ENCODE data around the gene CTNND2.

The CTNND2 gene

DNA sequence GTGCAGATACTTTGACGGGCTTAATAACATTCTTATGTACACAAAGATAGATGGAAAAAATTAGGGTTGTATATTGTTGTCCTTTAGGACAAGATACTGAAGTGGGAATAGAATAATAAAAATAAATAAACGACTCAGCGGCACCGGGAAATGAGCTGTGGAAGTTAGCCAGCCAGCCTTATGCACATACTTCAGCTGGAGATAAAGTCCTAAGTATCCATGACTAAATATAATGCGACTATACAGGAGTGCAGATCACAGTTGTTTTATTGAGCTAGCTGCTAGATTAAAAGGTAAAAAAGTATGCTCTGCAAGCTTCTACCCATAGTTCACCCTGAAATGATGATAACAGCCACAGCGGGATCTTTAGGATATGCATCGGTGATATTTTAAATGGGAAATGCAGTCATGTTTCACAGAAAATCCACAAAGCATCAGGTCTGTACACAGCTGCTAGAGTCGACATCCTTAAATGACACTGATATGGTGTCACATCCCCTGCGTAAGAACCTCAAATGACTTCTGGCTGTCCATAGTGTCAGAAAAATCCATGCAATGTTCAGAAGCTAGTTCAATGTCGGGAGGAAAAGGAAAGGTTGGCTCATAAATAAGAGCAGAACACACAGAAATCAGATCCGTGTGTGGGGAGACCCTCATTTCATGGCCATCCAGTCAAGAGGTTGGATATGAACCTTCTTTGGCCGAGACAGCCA, 750.4 kb downstream of the CTNND2 start:
- Histone ChIP-seq H3K27me3 (ENCODE audit: insufficient read depth, low read depth, severe bottlenecking) (no peaks in the 10 kb centered on the region), H3K4me3 (ENCODE audit: low read depth, low read length) (no peak overlapping the region)
- TF ChIP-seq, protein P1, sequence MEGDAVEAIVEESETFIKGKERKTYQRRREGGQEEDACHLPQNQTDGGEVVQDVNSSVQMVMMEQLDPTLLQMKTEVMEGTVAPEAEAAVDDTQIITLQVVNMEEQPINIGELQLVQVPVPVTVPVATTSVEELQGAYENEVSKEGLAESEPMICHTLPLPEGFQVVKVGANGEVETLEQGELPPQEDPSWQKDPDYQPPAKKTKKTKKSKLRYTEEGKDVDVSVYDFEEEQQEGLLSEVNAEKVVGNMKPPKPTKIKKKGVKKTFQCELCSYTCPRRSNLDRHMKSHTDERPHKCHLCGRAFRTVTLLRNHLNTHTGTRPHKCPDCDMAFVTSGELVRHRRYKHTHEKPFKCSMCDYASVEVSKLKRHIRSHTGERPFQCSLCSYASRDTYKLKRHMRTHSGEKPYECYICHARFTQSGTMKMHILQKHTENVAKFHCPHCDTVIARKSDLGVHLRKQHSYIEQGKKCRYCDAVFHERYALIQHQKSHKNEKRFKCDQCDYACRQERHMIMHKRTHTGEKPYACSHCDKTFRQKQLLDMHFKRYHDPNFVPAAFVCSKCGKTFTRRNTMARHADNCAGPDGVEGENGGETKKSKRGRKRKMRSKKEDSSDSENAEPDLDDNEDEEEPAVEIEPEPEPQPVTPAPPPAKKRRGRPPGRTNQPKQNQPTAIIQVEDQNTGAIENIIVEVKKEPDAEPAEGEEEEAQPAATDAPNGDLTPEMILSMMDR (IDR thresholded peaks at IDR 0.05; ENCODE audit: low read depth, low read length): no peak

DNA sequence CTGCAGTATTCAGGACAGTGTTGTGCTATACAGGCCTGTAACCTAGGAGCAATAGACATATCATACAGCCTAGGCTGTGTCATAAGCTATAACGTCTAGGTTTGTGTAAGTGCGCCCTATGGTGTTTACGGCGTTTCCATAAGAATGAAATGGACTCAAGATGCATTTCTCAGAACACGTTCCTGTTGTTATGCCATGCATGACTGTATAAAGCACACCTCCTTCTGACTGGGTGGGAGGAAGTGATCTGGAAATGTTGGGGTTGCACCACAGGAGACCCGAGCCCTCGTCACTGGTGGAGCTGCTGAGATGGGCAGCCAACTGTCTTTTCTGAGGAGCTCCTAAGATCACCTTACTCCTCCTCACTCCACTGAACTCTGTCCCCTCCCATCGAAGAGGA, 751.9 kb downstream of the CTNND2 start:
- no peaks in the 10 kb centered on the region; the same call in none of the 2 replicates for H3K36me3 ChIP-seq
- H3K9me3 ChIP-seq (ENCODE audit: severe bottlenecking): no peaks in the 10 kb centered on the region
- TF ChIP-seq, protein P1 (IDR thresholded peaks at IDR 0.05; ENCODE audit: low read depth, low read length): no peak
- no peak overlapping the region for H3K4me3 ChIP-seq (ENCODE audit: low read depth, low read length)
- no peak for DNase-seq
- H3K27me3 ChIP-seq (ENCODE audit: insufficient read depth, low read depth, severe bottlenecking): no peaks in the 10 kb centered on the region
- no peak overlapping the region for H3K27ac ChIP-seq

More for the DNA sequence above, 750.4 kb downstream of the CTNND2 start:
- H3K9me3 ChIP-seq (ENCODE audit: severe bottlenecking): no peaks in the 10 kb centered on the region
- DNase-seq: no peak
- H3K36me3 ChIP-seq: no peaks in the 10 kb centered on the region; the same call in none of the 2 replicates
- no peak overlapping the region for H3K27ac ChIP-seq

DNA sequence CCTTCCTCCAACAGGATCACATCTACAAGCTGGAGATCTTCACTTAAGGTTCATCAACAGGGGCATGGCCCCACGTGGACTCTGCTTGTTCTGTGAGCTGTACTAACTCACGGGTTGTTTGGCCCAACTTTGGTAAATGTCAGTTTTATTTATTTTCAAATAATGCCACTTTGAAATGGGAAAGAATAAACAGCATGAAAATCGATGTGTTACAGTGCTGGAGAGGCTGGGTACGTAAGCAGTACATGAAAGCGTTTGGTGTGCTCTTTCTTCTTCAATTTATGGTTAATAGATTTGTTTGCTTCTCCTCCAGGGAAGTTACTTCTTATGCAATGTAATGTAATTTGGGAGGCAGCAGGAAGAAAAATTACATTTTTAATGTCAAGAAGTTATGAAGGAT, 753.3 kb downstream of the CTNND2 start:
- H3K4me3 ChIP-seq (ENCODE audit: low read depth, low read length): no peak overlapping the region
- no peaks in the 10 kb centered on the region; the same call in none of the 2 replicates for H3K36me3 ChIP-seq
- no peaks in the 10 kb centered on the region for H3K27me3 ChIP-seq (ENCODE audit: insufficient read depth, low read depth, severe bottlenecking)
- DNase-seq: no peak
- no peak overlapping the region for H3K27ac ChIP-seq
- H3K9me3 ChIP-seq (ENCODE audit: severe bottlenecking): no peaks in the 10 kb centered on the region
- TF ChIP-seq, protein P1 (IDR thresholded peaks at IDR 0.05; ENCODE audit: low read depth, low read length): no peak

DNA sequence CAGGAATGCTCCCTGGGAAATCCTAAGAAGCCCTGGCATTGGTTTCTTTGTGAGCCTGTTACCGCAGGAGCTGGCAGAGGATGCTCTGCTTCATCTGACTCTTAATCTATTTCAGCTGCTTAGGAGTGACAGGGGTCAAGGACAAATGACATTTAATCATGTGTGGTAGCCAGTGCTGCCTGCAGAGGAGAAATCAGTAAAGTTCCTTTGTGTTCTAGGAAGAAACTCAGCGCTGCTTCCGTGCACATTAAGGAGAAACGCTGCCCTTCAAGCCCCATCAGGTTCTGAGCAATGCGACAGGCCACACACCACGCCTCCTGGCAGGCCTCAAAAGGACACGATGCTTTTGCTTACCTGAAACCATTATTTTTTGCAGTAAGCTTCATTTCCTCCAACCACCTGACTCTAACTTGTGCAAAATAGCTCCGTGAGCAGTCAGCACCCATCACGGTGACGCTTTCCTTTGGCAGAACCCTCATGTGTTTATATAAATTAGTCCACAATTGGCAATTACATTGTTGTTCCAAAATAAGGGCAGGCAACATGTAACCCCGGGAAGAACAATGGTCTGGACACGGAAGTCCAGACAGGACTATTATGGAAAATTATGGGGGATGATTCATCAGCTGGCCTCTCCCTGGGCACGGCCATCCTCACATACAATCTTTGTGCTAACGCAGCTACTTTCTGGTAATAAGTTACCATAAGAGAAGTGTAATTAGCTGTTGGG, 755.3 kb downstream of the CTNND2 start:
- no peaks in the 10 kb centered on the region for H3K9me3 ChIP-seq (ENCODE audit: severe bottlenecking)
- no peak overlapping the region for H3K4me3 ChIP-seq (ENCODE audit: low read depth, low read length)
- H3K36me3 ChIP-seq: no peaks in the 10 kb centered on the region; the same call in 1 of the 2 replicates
- DNase-seq: no peak
- TF ChIP-seq, protein P1 (IDR thresholded peaks at IDR 0.05; ENCODE audit: low read depth, low read length): no peak
- no peaks in the 10 kb centered on the region for H3K27me3 ChIP-seq (ENCODE audit: insufficient read depth, low read depth, severe bottlenecking)
- H3K27ac ChIP-seq: no peak overlapping the region

DNA sequence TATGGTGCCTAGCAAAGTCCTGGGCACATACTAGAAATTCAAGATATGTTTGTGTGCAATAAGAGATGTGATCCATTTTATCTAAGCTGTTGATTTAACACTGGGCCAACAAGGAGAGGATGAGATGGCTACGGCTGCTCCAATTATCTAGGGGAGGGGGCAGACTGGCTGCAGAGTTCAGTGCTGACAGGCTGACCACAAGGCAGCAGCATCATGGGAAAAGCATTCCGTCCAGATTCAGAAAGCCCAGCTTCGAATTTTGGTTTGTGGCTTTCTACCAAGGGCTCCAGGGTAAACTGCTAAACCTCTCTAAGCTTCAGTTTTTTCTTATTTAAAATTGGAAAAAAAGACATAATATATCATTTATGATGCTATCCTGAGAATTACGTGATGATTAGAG, 758.1 kb downstream of the CTNND2 start:
- Histone ChIP-seq H3K27ac (no peak overlapping the region), H3K4me3 (ENCODE audit: low read depth, low read length) (no peak overlapping the region), H3K27me3 (ENCODE audit: insufficient read depth, low read depth, severe bottlenecking) (no peaks in the 10 kb centered on the region), H3K9me3 (ENCODE audit: severe bottlenecking) (no peaks in the 10 kb centered on the region), H3K36me3 (no peaks in the 10 kb centered on the region; the same call in 1 of the 2 replicates)
- DNase-seq: no peak
- TF ChIP-seq, protein P1 (IDR thresholded peaks at IDR 0.05; ENCODE audit: low read depth, low read length): no peak
